DMS153 treated with DMSO at 0.1 percent for 48 hours (cell line): ENCODE results near the gene HOPX.
"Not testable (repeated sequence)": the region's sequence is repeated elsewhere in the genome, so short reads cannot be mapped to it uniquely, and the experiment has no call there.

Source experiments
- DNase-seq: peaks from one replicate; lab custom pipeline; 2025; ENCODE audit not compliant: unreplicated experiment; lab: John Stamatoyannopoulos, UW

Gene HOPX

GRCh38 chr4:56655627-56656345 is 25.3 kb downstream of the HOPX start:
- DNase-seq: no peak

DNA sequence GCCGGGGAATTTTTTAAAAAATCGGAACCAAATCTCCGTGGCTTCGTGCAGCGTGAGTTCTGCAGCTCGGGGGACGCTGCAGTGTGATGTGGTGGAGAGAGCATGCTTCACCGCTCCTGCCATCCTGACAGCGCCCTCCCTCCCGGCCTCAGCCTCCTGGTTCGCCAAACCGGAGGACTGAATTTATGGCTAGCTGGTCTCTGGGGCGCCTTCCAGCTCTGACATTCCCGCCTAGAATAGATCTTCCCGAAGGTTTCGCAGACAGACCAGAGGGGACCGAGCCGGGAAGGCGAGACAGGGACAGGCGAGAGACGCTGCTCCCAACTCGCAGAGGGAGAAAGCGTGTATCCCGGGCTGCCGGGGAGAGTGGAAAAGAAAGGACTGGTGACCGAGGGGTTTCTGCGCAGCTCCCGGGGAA is 25.9 kb downstream of the HOPX start:
- no peak for DNase-seq

DNA sequence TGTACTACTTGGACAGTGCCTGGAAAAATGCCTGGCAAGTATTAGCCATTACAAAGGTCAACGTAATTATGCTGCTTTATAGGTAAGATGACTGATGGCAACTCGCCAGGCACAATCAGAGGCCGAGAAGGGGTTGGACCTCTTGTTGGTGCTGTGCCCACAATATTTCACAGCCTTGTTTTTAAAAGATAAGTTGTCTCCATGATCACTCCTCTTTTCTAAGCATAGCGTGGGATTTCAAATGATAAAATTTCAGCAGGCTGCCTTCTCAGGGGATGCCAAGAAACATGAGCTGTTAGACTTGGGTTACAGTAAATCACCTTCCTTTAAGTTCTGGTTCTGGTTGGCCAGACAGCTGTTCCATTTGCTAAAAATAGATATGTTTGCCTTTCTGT is 26.9 kb downstream of the HOPX start:
- no peak for DNase-seq

- DNase-seq: no peak
Measured at GRCh38 chr4:56653461-56654237, 27.4 kb downstream of the HOPX start.

DNA sequence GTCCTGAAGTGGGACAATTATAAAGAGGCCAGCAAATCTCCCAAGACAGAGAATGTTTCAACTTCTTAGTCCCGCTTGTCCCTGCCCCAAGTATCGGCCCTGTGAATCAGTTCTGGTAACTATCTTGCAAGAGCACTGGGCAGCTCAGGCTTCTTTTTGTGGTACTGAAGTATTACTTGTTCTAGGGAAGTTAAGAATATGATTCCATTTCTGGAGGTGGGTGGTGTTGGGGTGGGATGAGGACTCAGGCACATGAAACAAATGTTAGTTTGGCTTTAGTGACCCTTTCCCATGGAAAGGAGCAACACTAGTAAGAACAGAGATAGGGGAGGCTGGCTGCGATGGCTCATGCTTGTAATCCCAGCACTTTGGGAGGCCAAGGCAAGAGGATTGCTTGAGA is 28.9 kb downstream of the HOPX start:
- DNase-seq: no peak

GRCh38 chr4:56651056-56651350 is 30.1 kb downstream of the HOPX start:
- DNase-seq: no peak

- DNase-seq: no peak
Measured at GRCh38 chr4:56650262-56651055, 30.6 kb downstream of the HOPX start.

GRCh38 chr4:56649445-56650261 is 31.4 kb downstream of the HOPX start:
- DNase-seq: no peak

- no peak for DNase-seq
Measured at GRCh38 chr4:56648824-56649151, 32.3 kb downstream of the HOPX start.

- DNase-seq: no peak
Measured at GRCh38 chr4:56648021-56648823, 32.9 kb downstream of the HOPX start.

DNA sequence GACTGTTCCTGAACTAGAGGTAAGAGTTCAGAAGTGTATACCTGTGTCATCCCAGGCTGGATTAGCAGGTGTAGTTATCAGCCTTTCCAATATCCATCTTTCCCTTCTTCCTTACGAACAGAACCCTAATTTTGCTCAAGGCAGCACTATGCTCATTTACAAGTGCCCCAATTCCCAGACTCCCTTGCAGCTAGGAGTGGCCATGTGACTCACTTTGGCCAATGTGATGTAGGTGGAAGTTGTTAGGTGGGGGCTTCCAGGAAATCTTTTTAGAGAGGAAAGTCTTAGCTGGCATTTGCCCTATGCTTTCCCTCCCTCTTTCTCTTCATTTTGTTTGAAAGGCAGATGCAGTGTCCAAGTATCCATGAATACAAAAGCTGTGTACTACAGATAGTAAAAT is 34.8 kb downstream of the HOPX start:
- DNase-seq: no peak

GRCh38 chr4:56643596-56643995 is 37.5 kb downstream of the HOPX start:
- DNase-seq: no peak

DNA sequence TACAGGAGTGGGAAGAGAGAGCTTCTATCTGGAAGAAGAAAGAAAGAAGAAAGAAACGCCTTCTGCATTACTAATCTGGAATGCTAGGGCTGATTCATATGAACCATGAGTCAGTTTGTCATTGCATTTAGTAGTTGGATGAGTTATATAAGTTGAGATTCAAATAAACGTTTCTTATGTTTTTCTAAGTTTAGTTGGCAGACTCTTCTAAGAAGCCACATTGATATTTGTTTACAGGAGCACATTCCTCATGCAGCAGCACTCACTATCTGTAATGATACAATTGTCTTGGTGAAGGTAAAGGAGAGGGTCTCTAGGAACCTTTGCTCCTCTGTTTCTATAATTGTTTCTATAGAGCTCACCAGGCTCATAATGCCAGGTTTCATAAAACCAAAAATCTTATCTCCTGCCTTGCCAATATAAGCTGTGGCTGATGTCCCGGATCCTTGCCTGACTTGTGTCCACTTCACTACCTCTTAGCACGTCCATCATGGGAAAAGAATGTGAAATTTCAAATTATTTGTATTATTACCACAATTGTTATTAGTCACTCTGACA is 39.5 kb downstream of the HOPX start:
- DNase-seq: no peak

- no peak for DNase-seq
Measured at GRCh38 chr4:56640621-56641493, 40.2 kb downstream of the HOPX start.

DNA sequence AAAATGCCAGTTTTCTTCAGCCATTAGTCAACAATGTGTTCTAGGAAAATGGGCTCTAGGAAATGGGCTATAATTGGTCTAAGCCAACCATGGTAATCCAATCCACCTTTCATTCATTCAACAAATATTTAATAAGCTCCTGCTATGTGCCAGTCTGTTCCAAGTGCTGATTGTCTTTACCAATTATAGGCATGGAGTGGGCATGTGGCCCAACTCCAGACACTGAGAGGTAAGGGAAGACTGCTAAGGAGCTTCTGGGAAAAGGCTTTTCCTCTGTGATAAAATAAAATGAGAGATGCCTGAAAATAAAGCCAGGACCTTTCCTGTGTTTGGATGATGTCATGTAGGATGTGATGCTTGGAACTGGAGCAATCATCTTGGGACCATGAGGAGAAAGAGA is 43.3 kb downstream of the HOPX start:
- no peak for DNase-seq

- no peak for DNase-seq
Measured at GRCh38 chr4:56637154-56637553, 43.9 kb downstream of the HOPX start.

- not testable (repeated sequence) for DNase-seq
Measured at GRCh38 chr4:56634954-56635353, 46.1 kb downstream of the HOPX start.

DNA sequence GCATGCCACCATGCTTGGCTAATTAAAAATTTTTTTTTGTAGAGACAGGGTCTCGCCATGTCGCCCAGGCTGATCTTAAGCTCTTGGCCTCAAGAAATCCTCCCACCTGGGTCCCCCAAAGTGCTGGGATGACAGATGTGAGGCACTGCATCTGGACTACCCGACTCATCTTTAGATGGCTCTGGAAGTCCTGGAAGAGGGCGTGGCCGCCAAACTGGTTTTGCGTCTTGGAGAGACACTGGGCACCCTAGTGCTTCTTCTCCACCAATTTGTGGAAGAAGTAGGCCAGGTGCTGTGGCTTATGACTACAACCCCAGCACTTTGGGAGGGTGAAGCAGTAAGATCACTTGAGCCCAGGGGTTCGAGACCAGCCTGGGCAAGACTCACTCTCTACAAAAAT is 47.6 kb downstream of the HOPX start:
- DNase-seq: no peak
